NCI-H526 (cell line): ENCODE results near the gene PHKB.
"Not testable (repeated sequence)": the region's sequence is repeated elsewhere in the genome, so short reads cannot be mapped to it uniquely, and the experiment has no call there.

Experiments
- DNase-seq, 2 experiments: peaks; one replicate each; lab custom pipeline; 2025; lab: John Stamatoyannopoulos, UW

PHKB gene

DNA sequence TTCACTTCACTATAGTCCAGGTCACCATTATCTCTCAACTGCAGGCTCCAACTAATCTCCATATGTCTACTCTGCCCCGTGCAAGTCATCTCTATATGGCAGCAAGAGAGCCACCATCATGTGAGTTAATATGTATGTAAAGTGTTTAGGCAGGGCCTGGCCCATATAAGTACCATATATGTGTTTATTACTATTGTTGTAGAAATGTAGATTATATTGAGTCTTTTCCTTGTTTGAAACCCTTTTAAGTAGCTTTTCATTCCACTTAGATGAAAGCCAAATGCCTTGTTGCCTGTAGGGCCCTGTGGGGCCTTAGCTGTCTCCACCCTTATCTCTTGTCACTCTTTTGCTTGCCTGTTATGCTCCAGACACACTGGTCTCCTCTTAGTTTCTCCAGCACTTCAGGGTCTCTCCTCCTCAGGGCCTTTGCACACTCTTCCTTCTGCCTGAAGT is 164.0 kb downstream of the PHKB start:
- DNase-seq, result no peak

- DNase-seq, result no peak
Observed at GRCh38 chr16:47626246-47626645, 165.1 kb downstream of the PHKB start.

GRCh38 chr16:47627085-47627639 is 166.0 kb downstream of the PHKB start:
- no peak for DNase-seq

GRCh38 chr16:47627721-47628120 is 166.6 kb downstream of the PHKB start:
- DNase-seq, result no peak

- DNase-seq, result no peak
Observed at GRCh38 chr16:47631131-47631530, 170.0 kb downstream of the PHKB start.

GRCh38 chr16:47634126-47634525 is 173.0 kb downstream of the PHKB start:
- DNase-seq, result no peak

GRCh38 chr16:47634727-47635126 is 173.6 kb downstream of the PHKB start:
- no peak for DNase-seq

- no peak for DNase-seq
Observed at GRCh38 chr16:47636501-47637099, 175.5 kb downstream of the PHKB start.

- DNase-seq, result no peak
Observed at GRCh38 chr16:47638175-47638574, 177.0 kb downstream of the PHKB start.

GRCh38 chr16:47640661-47641060 is 179.5 kb downstream of the PHKB start:
- DNase-seq, result no peak

DNA sequence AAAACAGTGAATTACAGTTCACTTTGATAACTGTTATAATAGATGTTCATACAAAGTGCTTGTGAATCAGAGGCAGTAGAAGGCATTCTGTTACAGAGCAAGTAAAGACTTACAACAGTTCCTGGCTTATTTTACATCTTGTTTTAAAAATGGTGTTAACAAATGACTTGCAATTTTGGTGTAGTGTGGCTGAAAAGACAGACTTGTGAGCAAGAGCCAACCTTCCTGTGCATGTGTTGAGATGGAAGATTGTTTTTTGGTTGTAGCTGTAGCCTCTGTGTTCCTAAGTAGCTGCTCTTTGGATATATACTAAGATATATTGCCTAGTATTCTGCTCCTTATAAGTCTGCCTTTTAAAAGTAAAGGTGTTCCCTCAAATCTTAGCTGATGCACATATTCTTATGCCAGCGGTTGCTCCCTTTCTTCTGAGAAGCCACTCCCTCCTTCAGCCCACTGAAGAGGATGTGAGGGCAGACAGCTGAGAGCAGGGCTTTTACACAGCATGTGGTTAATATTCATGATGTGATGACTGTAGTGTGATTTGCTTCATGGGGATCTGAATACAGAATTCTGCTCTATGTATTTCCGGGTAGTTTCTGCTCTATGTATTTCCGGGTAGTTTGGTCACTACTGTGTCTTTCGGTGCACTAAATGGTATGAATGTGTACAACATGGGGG is 182.3 kb downstream of the PHKB start:
- DNase-seq, result no peak

- no peak for DNase-seq
Observed at GRCh38 chr16:47644166-47644565, 183.0 kb downstream of the PHKB start.

DNA sequence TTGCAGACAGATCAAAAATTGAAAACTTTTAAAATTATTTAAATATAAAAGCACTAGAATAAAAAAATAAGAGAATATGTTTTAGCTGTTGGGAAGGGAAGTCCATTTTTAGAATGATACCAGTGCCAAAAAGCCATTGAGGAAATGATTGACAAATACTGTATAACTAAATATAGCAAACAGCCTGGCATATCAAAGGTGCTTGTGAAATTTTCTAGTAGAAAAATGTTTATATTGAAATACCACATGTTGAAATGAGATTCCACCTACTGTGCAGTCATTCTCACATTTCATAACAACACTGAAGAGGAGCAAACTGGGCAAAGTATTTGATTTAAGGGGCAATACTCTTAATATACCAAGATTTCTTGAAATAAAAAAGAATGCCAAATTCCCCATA is 183.5 kb downstream of the PHKB start:
- no peak for DNase-seq

DNA sequence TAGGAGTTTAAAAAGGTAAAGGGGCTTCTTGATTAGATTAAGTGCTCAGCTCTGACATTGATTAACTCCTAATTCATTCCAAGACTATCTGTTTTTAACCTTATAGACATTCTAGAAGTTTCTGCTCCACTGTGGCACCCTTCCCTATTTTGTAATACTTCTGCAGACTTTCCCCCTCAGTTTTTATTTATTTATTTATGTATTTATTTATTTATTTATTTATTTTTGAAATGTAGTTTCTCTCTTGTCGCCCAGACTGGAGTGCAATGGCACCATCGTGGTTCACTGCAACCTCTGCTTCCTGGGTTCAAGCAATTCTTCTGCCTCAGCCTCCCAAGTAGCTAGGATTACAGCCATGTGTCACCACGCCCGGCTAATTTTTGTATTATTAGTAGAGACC is 185.8 kb downstream of the PHKB start:
- no peak for DNase-seq

DNA sequence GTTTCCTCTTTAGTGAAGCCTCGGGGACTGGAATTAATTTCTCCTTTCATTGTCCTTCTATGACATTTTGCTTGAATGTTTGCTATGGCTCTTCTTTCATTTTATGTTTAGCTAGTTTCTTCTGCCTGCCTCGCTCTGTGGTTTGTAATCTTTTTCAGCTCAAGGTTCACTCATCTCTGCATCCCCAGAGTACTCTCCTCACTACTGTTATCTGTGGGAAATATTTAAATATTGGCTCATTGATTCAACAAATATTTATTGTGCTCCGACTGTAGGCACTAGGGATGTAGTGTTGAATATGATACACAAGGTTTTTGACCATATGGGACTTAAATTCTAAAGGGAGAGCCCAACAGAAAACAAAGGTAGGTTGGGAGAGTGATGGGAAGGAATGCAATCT is 195.9 kb downstream of the PHKB start:
- no peak for DNase-seq

- no peak for DNase-seq
Observed at GRCh38 chr16:47657977-47658376, 196.8 kb downstream of the PHKB start.

DNA sequence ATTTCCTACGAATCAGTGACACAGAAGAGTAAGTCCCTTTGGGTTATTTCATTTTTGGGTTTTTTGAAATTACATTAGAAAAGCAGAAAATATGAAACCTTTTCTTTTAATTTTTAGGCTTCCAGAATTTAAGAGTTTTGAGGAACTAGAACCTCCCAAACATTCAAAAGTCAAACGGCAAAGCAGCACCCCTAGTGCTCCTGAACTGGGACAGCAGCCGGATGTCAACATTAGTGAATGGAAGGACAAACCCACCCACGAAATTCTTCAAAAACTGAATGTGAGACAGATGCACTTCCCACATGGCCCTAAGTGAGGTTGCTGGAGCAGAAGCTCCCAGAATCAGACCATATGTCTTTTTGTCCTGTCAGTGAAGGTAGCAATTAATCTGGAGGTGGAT is 199.4 kb downstream of the PHKB start:
- no peak for DNase-seq

GRCh38 chr16:47664653-47665325 is 203.7 kb downstream of the PHKB start:
- DNase-seq, result no peak

GRCh38 chr16:47666434-47666833 is 205.3 kb downstream of the PHKB start:
- no peak for DNase-seq

DNA sequence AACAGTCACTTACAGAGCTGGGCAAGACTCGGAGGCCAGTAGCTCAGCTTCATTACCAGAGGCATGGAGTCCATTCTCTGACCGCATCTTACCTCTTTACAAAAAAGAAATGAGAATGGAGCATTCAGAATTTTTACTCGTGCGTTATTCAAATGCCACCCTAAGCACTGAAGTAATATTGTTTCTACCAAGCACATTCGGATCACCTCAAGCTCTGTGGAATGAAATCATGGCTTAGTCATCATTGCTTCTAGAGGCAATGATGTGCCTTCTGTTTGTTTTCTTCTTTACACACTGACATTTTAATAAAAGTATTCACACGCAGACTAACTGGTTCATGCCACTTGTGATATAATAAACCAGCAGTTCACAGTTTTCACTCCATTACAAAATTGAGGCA is 206.8 kb downstream of the PHKB start:
- DNase-seq, result no peak

GRCh38 chr16:47672475-47672874 is 211.3 kb downstream of the PHKB start:
- no peak for DNase-seq

DNA sequence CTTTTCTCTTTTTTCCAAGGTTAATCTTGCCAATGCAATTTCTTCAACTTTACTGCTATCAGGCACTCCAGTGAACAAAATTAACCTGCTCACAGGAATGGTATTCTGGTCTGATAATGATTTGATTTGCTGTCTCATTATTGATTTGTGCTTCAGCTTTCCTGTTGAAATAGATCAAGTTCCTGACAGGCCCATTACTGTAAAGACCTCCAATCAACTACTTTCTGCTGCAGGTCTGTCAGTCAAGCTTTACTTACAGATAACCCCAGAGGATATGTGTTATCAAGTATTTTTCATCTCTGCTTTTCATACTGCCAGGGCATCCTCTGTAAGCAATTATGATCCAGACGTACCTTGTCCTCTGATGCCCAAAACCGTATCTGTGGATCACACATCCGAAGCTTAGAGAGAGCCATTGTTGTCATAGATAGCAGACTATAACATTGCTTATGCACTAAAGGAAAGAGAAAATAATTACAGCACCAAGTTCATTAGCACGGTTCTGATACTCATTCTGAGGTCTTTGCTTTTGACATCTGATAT is 215.6 kb downstream of the PHKB start:
- DNase-seq, result no peak

DNA sequence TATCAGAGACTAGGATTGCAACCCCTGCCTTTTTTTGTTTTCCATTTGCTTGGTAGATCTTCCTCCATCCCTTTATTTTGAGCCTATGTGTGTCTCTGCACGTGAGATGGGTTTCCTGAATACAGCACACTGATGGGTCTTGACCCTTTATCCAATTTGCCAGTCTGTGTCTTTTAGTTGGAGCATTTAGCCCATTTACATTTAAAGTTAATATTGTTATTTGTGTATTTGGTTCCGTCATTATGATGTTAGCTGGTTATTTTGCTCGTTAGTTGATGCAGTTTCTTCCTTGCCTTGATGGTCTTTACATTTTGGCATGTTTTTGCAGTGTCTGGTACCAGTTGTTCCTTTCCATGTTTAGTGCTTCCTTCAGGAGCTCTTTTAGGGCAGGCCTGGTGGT is 220.4 kb downstream of the PHKB start:
- not testable (repeated sequence) for DNase-seq
